Measurements from ENCODE around the gene ISOC1.

The ISOC1 gene

GRCh38 chr5:129077433-129078075 lies 17.0 kb upstream of the ISOC1 start:
- H3K9ac ChIP-seq (ENCODE audit: low read depth, low read length), result no peak overlapping the region
- no peaks in the 10 kb centered on the region for H3K36me3 ChIP-seq (ENCODE audit: insufficient read depth, low read length)
- H3K9me3 ChIP-seq (ENCODE audit: control insufficient read depth, insufficient read depth, low read length), result no peaks in the 10 kb centered on the region
- no peaks in the 10 kb centered on the region for H3K4me1 ChIP-seq (ENCODE audit: insufficient read depth, low read length)

DNA sequence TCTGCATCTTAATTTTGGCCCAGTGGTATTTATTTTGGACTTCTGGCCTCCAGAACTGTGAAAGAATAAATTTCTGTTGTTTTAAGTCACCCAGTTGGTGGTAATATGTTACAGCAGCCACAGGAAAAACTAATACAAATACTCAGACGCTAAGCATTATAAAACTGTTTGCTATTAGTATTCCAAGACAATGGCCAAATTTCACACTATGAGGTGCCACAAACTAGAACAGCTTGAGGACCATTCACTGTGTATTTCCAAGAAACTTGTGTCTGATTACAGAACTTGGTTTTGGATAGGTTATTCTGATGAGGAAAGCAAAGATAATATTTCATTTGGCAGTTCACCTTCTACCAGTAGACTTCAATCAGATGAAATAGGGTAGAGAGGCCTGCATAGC lies 16.3 kb upstream of the ISOC1 start:
- no peaks in the 10 kb centered on the region for H3K36me3 ChIP-seq (ENCODE audit: insufficient read depth, low read length)
- H3K9me3 ChIP-seq (ENCODE audit: control insufficient read depth, insufficient read depth, low read length), result no peaks in the 10 kb centered on the region
- no peaks in the 10 kb centered on the region for H3K4me1 ChIP-seq (ENCODE audit: insufficient read depth, low read length)
- no peak overlapping the region for H3K9ac ChIP-seq (ENCODE audit: low read depth, low read length)

- no peaks in the 10 kb centered on the region for H3K36me3 ChIP-seq (ENCODE audit: insufficient read depth, low read length)
- no peaks in the 10 kb centered on the region for H3K9me3 ChIP-seq (ENCODE audit: control insufficient read depth, insufficient read depth, low read length)
- no peaks in the 10 kb centered on the region for H3K4me1 ChIP-seq (ENCODE audit: insufficient read depth, low read length)
- H3K9ac ChIP-seq (ENCODE audit: low read depth, low read length), result no peak overlapping the region
Measured at GRCh38 chr5:129078660-129079059, 15.9 kb upstream of the ISOC1 start.

- Histone ChIP-seq H3K9ac (ENCODE audit: low read depth, low read length) (no peak overlapping the region), H3K4me1 (ENCODE audit: insufficient read depth, low read length) (no peaks in the 10 kb centered on the region), H3K36me3 (ENCODE audit: insufficient read depth, low read length) (no peaks in the 10 kb centered on the region), H3K9me3 (ENCODE audit: control insufficient read depth, insufficient read depth, low read length) (no peaks in the 10 kb centered on the region)
Measured at GRCh38 chr5:129079496-129079895, 15.1 kb upstream of the ISOC1 start.

GRCh38 chr5:129080766-129081165 lies 13.8 kb upstream of the ISOC1 start:
- Histone ChIP-seq H3K4me1 (ENCODE audit: insufficient read depth, low read length) (no peaks in the 10 kb centered on the region), H3K36me3 (ENCODE audit: insufficient read depth, low read length) (no peaks in the 10 kb centered on the region), H3K9ac (ENCODE audit: low read depth, low read length) (no peak overlapping the region), H3K9me3 (ENCODE audit: control insufficient read depth, insufficient read depth, low read length) (no peaks in the 10 kb centered on the region)

GRCh38 chr5:129082225-129083136 lies 12.1 kb upstream of the ISOC1 start:
- Histone ChIP-seq H3K4me1 (ENCODE audit: insufficient read depth, low read length) (no peaks in the 10 kb centered on the region), H3K9me3 (ENCODE audit: control insufficient read depth, insufficient read depth, low read length) (no peaks in the 10 kb centered on the region), H3K9ac (ENCODE audit: low read depth, low read length) (no peak overlapping the region), H3K36me3 (ENCODE audit: insufficient read depth, low read length) (no peaks in the 10 kb centered on the region)

- Histone ChIP-seq H3K9ac (ENCODE audit: low read depth, low read length) (peak overlapping the region; percentile 92), H3K36me3 (ENCODE audit: insufficient read depth, low read length) (no peaks in the 10 kb centered on the region), H3K9me3 (ENCODE audit: control insufficient read depth, insufficient read depth, low read length) (no peaks in the 10 kb centered on the region), H3K4me1 (ENCODE audit: insufficient read depth, low read length) (peaks cover 6% of the 10 kb centered on the region; the same call in 1 of the 2 replicates)
Measured at GRCh38 chr5:129094924-129095899, 663 bp downstream of the ISOC1 start.

DNA sequence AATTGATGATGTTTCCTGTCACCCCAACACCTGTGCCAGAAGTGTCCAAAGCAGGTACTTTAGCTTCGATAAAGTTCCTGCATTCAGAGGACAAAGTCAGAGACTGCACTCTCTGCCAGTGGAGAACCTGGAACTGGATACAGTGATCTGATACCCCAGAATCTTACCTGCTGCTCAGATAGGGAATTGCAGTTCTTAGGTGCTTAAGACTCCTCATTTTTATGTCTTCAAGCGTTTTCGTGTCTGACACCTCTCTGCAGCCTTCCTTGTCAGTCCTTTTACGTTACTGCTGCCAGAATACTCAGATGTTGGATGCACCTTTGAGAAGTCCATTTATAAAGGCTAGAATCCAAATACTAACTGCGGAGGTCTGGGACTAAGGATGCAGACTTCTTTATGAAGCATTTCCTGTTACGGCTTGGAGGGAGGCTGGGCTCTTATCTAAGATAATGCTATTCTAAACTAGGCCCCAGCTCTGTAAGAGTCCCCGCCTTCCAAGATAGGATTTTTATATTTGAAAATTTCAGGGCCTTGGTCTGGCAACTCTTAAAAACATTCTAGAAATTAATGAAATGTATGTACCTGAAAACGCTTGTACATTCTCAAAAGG lies 1.9 kb downstream of the ISOC1 start:
- Histone ChIP-seq H3K36me3 (ENCODE audit: insufficient read depth, low read length) (no peaks in the 10 kb centered on the region), H3K4me1 (ENCODE audit: insufficient read depth, low read length) (peaks cover 6% of the 10 kb centered on the region; the same call in 1 of the 2 replicates), H3K9me3 (ENCODE audit: control insufficient read depth, insufficient read depth, low read length) (no peaks in the 10 kb centered on the region), H3K9ac (ENCODE audit: low read depth, low read length) (no peak overlapping the region)

DNA sequence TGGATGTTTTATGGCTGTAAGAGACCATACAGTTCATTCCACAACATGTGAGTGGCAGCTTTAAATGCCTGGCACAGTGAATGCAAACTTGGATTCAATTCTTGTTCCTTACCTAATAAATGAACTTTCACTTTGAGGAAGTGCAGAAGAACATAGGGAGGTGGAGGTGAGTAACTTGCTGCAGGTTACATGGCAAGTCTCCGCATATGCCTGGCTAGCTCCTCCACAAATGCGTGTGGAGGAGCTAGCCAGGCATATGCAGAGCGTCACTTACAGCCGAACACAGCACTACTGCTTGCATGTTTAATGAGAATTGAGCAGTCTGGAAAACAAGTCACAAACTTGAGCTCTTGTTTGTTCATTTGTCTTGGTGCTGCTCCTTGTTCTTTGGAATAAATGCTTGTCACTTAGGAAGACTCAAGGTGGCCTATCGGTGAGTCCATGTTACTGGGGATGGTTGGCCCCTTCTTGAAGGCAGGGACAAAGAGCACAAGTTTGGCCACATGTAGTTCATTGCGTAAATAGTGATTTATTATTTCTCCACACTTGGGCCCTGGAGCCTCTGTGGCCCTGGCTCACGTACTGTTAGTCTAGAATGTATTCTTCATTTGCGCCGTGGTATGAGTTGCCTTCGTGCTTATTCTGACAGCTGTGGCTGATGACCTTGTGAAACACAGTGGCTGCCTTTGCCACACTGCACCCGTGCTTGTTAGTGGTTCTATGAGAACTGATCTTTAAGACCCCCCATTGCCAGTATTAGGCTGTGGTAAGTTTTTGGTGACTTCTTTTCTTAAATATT lies 3.1 kb downstream of the ISOC1 start:
- H3K9me3 ChIP-seq (ENCODE audit: control insufficient read depth, insufficient read depth, low read length), result no peaks in the 10 kb centered on the region
- H3K9ac ChIP-seq (ENCODE audit: low read depth, low read length), result no peak overlapping the region
- no peaks in the 10 kb centered on the region for H3K36me3 ChIP-seq (ENCODE audit: insufficient read depth, low read length)
- peaks cover 6% of the 10 kb centered on the region; the same call in 1 of the 2 replicates for H3K4me1 ChIP-seq (ENCODE audit: insufficient read depth, low read length)

GRCh38 chr5:129098488-129099183 lies 4.1 kb downstream of the ISOC1 start:
- H3K9ac ChIP-seq (ENCODE audit: low read depth, low read length), result no peak overlapping the region
- H3K36me3 ChIP-seq (ENCODE audit: insufficient read depth, low read length), result no peaks in the 10 kb centered on the region
- H3K4me1 ChIP-seq (ENCODE audit: insufficient read depth, low read length), result peaks cover 6% of the 10 kb centered on the region; the same call in 1 of the 2 replicates
- no peaks in the 10 kb centered on the region for H3K9me3 ChIP-seq (ENCODE audit: control insufficient read depth, insufficient read depth, low read length)

DNA sequence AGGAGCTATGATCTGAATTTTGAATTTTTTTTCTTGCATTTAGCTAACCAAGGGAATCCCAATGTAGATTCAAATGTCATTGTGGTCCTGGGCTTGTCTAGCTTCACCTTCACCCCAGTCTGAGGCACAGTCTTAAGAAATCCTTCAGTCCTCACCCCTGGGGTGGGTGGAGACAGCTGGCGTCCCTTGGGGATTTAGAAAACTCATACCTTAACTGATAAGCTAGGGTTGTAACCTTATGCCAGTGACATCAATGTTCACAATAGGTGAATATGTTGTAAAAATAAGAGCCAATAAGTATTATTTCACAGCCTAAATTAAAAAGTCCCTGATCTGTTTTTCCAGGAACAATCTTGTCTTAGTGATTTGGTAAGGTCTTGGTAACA lies 4.6 kb downstream of the ISOC1 start:
- H3K9ac ChIP-seq (ENCODE audit: low read depth, low read length), result no peak overlapping the region
- H3K4me1 ChIP-seq (ENCODE audit: insufficient read depth, low read length), result peaks cover 6% of the 10 kb centered on the region; the same call in 1 of the 2 replicates
- no peaks in the 10 kb centered on the region for H3K9me3 ChIP-seq (ENCODE audit: control insufficient read depth, insufficient read depth, low read length)
- H3K36me3 ChIP-seq (ENCODE audit: insufficient read depth, low read length), result no peaks in the 10 kb centered on the region

DNA sequence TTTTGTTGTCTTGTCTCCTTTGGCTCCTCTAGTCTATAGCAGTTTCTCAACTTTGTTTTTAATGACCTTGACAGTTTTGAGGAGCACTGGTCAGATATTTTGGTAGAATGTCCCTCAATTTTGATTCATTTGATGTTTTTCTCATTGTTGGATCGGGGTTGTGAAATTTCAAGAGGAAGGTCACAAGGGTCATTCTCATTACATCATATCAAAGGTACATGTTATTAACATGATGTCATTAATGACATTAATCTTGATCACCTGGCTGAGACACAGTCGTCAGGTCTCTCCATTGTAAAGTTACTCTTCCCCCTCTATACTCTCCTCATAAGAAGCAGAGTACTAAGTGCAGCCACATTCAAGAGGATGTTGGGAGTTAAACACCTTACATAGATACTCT lies 7.2 kb downstream of the ISOC1 start:
- Histone ChIP-seq H3K4me1 (ENCODE audit: insufficient read depth, low read length) (peaks cover 6% of the 10 kb centered on the region; the same call in 1 of the 2 replicates), H3K9ac (ENCODE audit: low read depth, low read length) (no peak overlapping the region), H3K36me3 (ENCODE audit: insufficient read depth, low read length) (no peaks in the 10 kb centered on the region), H3K9me3 (ENCODE audit: control insufficient read depth, insufficient read depth, low read length) (no peaks in the 10 kb centered on the region)

GRCh38 chr5:129103397-129103796 lies 8.8 kb downstream of the ISOC1 start:
- H3K4me1 ChIP-seq (ENCODE audit: insufficient read depth, low read length), result peaks cover 6% of the 10 kb centered on the region; the same call in 1 of the 2 replicates
- no peaks in the 10 kb centered on the region for H3K36me3 ChIP-seq (ENCODE audit: insufficient read depth, low read length)
- H3K9ac ChIP-seq (ENCODE audit: low read depth, low read length), result no peak overlapping the region
- no peaks in the 10 kb centered on the region for H3K9me3 ChIP-seq (ENCODE audit: control insufficient read depth, insufficient read depth, low read length)
